Lower lobe of right lung (tissue), 2 donors: ENCODE measurements around the gene ARHGEF25. TPM values are rescaled to one million over a fixed set of nuclear protein-coding genes. Genes with fewer than 3 reads are reported as not detected.

Experiments
- ATAC-seq, 2 donors: fragments of 200-7000 bp; cut with Tn5 transposase; one replicate each; pipeline ENCODE4 v1.9.1; 2020 to 2022; ENCODE audit warnings: mild to moderate bottlenecking in 2 of 2, moderate library complexity in 2 of 2
- DNase-seq: peaks from one replicate; pipeline ENCODE4 v3.0.0-alpha.2; 2020
- H3K27ac ChIP-seq: fragments of 200-600 bp; one replicate; pipeline ENCODE4 v1.8.0; 2022
- H3K27me3 ChIP-seq: fragments of 200-600 bp; one replicate; pipeline ENCODE4 v1.8.0; 2022; ENCODE audit warnings: low read depth
- H3K36me3 ChIP-seq: fragments of 200-600 bp; one replicate; pipeline ENCODE4 v1.8.0; 2022; ENCODE audit warnings: mild to moderate bottlenecking
- H3K4me1 ChIP-seq: fragments of 200-600 bp; one replicate; pipeline ENCODE4 v1.8.0; 2022
- H3K4me3 ChIP-seq: fragments of 200-600 bp; one replicate; pipeline ENCODE4 v1.8.0; 2022; ENCODE audit warnings: mild to moderate bottlenecking
- H3K9me3 ChIP-seq: fragments of 200-600 bp; one replicate; pipeline ENCODE4 v1.8.0; 2022
- intact Hi-C: fragments of 100-400 bp; cut with DNase I; formaldehyde crosslinking; loops from one replicate; pipeline ENCODE4 v1.11.0; 2022
- total RNA-seq: library from RNA; stranded (reverse); fragmentation: NEBNext Ultra II Directional; extraction: Animal tissue kit (Norgen Biotek cat#: 25700); gene quantifications from one replicate; pipeline ENCODE4 v1.2.1, GENCODE V29; 2021
- TF ChIP-seq, protein P1 (sequence below): fragments of 200-600 bp; IDR thresholded peaks from one replicate; pipeline ENCODE4 v1.8.0; 2022; ENCODE audit warnings: antibody characterized with exemption, mild to moderate bottlenecking
- donor health status: DM: no; HTN: yes; CAD: no; lungs with severe emphysema.

Gene ARHGEF25
- total RNA-seq, 1 donor from 2014 or later = 11.5 TPM

DNA sequence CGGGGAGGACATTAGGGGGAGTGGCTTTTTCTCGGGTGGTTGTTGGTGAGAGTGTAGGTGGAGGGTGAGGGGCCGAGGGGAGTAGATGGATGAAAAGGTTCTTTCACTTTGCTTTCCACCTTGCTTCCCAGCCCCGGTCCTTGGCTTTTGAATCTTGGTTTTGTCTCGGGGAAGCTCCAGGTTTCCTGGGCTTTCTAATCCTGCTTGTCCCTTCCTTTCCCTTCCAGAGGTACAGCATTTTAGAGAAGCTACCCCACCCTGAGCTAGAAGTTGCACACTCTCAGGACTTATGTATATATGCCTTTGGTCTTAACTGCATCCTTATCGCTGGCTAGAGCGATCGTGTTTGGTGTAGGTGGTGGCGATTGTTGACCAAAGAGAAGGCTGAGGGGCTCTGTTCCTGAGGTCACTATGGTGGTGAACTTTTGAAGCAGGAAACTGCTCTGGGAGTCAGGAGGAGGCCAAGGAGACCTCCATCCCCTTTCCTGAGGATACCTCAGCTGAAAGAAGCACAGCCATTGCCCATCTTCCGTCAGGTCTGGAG is 19.4 kb upstream of the ARHGEF25 start:
- H3K4me3 ChIP-seq = peak overlapping the region; percentile 89
- no peak overlapping the region for H3K27ac ChIP-seq
- H3K27me3 ChIP-seq = peaks cover 5% of the 10 kb centered on the region
- H3K9me3 ChIP-seq = no peaks in the 10 kb centered on the region
- DNase-seq = no peak
- ATAC-seq = no peak
- peaks cover 28% of the 10 kb centered on the region for H3K36me3 ChIP-seq
- TF ChIP-seq, protein P1, sequence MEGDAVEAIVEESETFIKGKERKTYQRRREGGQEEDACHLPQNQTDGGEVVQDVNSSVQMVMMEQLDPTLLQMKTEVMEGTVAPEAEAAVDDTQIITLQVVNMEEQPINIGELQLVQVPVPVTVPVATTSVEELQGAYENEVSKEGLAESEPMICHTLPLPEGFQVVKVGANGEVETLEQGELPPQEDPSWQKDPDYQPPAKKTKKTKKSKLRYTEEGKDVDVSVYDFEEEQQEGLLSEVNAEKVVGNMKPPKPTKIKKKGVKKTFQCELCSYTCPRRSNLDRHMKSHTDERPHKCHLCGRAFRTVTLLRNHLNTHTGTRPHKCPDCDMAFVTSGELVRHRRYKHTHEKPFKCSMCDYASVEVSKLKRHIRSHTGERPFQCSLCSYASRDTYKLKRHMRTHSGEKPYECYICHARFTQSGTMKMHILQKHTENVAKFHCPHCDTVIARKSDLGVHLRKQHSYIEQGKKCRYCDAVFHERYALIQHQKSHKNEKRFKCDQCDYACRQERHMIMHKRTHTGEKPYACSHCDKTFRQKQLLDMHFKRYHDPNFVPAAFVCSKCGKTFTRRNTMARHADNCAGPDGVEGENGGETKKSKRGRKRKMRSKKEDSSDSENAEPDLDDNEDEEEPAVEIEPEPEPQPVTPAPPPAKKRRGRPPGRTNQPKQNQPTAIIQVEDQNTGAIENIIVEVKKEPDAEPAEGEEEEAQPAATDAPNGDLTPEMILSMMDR = no peak
- intact Hi-C loops = no loop called here
- H3K4me1 ChIP-seq = peaks cover 26% of the 10 kb centered on the region

DNA sequence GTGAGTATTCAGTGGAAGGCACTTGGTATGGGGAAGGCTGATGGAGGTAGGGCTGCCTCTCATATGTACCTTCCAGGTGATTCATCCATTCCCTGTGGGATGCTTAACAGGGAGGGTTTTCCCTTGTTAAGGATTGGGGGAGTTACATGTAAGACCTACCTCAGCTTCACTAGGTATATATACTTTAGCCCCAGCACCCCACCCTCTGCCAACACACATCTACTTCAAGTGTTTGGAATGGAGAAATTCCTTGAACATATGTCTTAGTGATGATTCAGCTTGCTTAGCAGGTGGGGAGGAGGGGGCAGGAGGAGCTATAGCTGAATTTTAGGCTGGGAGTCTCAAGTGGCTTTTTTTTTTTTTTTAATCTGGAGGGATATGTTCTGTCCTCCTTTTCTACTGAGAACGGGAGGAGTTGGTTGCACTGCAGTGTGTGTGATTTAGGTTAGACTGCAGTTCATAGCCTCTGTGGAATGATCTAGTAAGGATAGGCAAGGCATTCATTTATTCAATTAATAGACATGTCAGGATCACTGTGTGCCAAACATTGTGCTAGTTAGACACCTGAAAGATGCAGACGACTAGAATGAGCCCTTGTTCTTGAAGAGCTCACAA is 18.6 kb upstream of the ARHGEF25 start:
- intact Hi-C loops = no loop called here
- ATAC-seq = peak in 1 of 2 donors; percentile 35

DNA sequence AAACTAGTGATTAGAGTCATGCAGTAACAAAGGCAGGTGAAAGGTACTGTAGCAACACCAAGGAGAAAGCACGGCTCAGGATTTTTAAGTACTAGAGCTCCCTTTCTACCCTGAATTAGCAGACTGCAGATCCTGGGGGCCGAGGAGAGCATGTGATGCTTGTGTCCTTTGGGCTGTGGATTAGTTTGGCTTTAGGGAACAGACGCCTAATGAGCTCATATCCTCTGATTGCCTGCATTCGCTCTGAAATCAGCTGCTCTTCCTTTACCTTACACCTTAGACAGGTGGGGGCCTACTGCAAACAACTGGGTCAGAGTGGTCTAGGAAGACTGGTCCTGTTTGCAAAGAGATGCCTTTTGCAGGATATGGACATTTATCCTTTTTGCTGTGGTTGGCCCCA is 18.0 kb upstream of the ARHGEF25 start:
- Histone ChIP-seq H3K4me1 (peaks cover 26% of the 10 kb centered on the region), H3K27ac (no peak overlapping the region), H3K9me3 (no peaks in the 10 kb centered on the region), H3K4me3 (no peak overlapping the region), H3K36me3 (peaks cover 39% of the 10 kb centered on the region), H3K27me3 (peaks cover 3% of the 10 kb centered on the region)
- intact Hi-C loops = no loop called here
- no peak for DNase-seq
- no peak for ATAC-seq
- TF ChIP-seq, protein P1 = no peak

More for the DNA sequence above, 18.6 kb upstream of the ARHGEF25 start:
- Histone ChIP-seq H3K27ac (no peak overlapping the region), H3K27me3 (peaks cover 5% of the 10 kb centered on the region), H3K36me3 (peaks cover 34% of the 10 kb centered on the region), H3K4me3 (no peak overlapping the region), H3K9me3 (no peaks in the 10 kb centered on the region), H3K4me1 (peaks cover 26% of the 10 kb centered on the region)
- no peak for DNase-seq
- TF ChIP-seq, protein P1 = no peak

DNA sequence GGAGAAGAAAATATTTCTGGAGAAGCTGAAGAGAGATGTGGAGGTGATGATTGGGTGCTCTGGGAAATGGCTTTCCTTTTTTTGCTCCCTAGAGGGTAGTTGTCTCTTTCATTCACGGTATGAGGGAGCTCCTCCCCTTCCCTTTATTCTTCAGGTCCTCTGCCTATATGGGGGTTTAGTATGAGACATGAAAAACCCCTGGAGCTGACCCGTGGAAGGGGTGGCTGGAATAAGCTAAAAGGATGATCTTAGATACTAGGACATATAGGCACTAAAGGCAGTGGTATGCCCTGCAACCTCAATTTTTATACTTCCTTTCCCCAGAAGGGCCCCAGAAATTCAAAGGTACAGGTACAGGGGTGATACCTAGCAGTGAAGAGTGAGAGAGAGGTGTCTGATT is 10.8 kb upstream of the ARHGEF25 start:
- intact Hi-C loops = no loop called here
- Histone ChIP-seq H3K4me1 (peaks cover 16% of the 10 kb centered on the region), H3K9me3 (no peaks in the 10 kb centered on the region), H3K27ac (no peak overlapping the region), H3K27me3 (peaks cover 4% of the 10 kb centered on the region), H3K36me3 (peaks cover 65% of the 10 kb centered on the region), H3K4me3 (no peak overlapping the region)
- ATAC-seq (no peak), DNase-seq (no peak)
- TF ChIP-seq, protein P1 = no peak

DNA sequence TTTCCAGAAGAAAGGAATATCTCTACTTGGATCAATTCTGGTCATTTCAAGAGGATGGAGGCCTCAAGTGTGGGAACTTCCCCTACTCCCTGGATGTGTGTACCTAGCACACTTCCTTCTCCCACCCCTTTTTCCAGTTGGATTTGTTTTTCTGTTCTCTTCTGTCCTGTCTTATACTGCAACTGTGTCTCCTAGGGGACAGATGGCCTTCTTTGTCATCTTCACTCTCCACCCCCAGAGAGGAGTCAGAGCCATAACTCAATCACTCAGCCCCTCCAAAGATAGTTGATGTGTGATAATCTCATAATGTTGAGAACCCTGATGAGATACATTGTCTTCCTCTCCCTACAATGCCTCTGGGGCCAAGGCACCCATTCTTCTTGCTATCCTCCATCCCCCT is 8.7 kb upstream of the ARHGEF25 start:
- no peak for ATAC-seq
- no peak overlapping the region for H3K27ac ChIP-seq
- no peak overlapping the region for H3K4me3 ChIP-seq
- DNase-seq = no peak
- intact Hi-C loops = no loop called here
- H3K4me1 ChIP-seq = peaks cover 19% of the 10 kb centered on the region
- TF ChIP-seq, protein P1 = no peak
- peaks cover 4% of the 10 kb centered on the region for H3K27me3 ChIP-seq
- H3K36me3 ChIP-seq = peaks cover 54% of the 10 kb centered on the region
- no peaks in the 10 kb centered on the region for H3K9me3 ChIP-seq
